Transverse colon (tissue), 4 donors: ENCODE measurements around the gene PHF13. TPM values are rescaled to one million over a fixed set of nuclear protein-coding genes. Genes with fewer than 3 reads are reported as not detected.

Experiments used
- DNase-seq: peaks from one replicate; pipeline ENCODE4 v3.0.0-alpha.2; 2019
- H3K27ac ChIP-seq, 4 donors: fragments of 200-600 bp; sonication (generic); 2 replicates each; pipeline ENCODE4 v1.5.1; 2016 to 2018; ENCODE audit warnings: inconsistent platforms in 4 of 4
- H3K27me3 ChIP-seq: fragments of 200-600 bp; sonication (generic); 2 replicates; pipeline ENCODE4 v1.5.1; 2017; ENCODE audit warnings: inconsistent platforms
- H3K36me3 ChIP-seq, 4 donors: fragments of 200-600 bp; sonication (generic); 2 replicates each; pipeline ENCODE4 v1.5.1; 2017 to 2019; ENCODE audit warnings: inconsistent platforms in 4 of 4
- H3K4me1 ChIP-seq, 4 donors: fragments of 200-600 bp; sonication (generic); 2 replicates each; pipeline ENCODE4 v1.5.1; 2017 to 2020; ENCODE audit warnings: inconsistent platforms in 4 of 4
- H3K4me3 ChIP-seq, 4 donors: fragments of 200-600 bp; sonication (generic); 1 replicate in 1 of 4; 2 replicates in 3 of 4; pipeline versions ENCODE4 v1.5.1 to v1.6.1; 2017 to 2019; ENCODE audit warnings: inconsistent platforms in 4 of 4
- H3K9me3 ChIP-seq, 2 donors: fragments of 200-600 bp; sonication (generic); 2 replicates each; pipeline ENCODE4 v1.5.1; 2017 to 2019; ENCODE audit warnings: inconsistent platforms in 2 of 2
- CTCF ChIP-seq, 5 experiments: fragments of 200-600 bp in 3 of 5; fragments of 450-650 bp in 2 of 5; sonication (generic) in 3 of 5; IDR thresholded peaks; 1 replicate in 2 of 5; 2 replicates in 3 of 5; pipeline ENCODE4 v1.5.1; 2016 to 2017; ENCODE audit warnings: antibody characterized with exemption in 5 of 5, inconsistent platforms in 3 of 5, mild to moderate bottlenecking in 2 of 5, moderate library complexity in 1 of 5
- EP300 ChIP-seq: sonication (generic); formaldehyde crosslinking; IDR thresholded peaks from one replicate; pipeline ENCODE4 v1.6.1; 2017; ENCODE audit warnings: antibody characterized with exemption, low read depth
- POLR2A ChIP-seq: fragments of 450-650 bp; IDR thresholded peaks from one replicate; pipeline ENCODE4 v1.6.1; 2016; ENCODE audit warnings: antibody characterized with exemption, mild to moderate bottlenecking, moderate library complexity
- POLR2AphosphoS5 ChIP-seq, 3 donors: sonication (generic); formaldehyde crosslinking; IDR thresholded peaks; one replicate each; pipeline ENCODE4 v1.6.1; 2016; ENCODE audit warnings: antibody characterized with exemption in 3 of 3
- WGBS, 2 donors: methylation state at CpG; one replicate each; pipeline ENCODE4 v1.1.5; 2018; ENCODE audit warnings: low coverage in 1 of 2; 5-methylcytosine and 5-hydroxymethylcytosine counted together
- in situ Hi-C, 4 donors: fragments of 200-750 bp; cut with MboI; loops; one replicate each; pipeline versions ENCODE4 v1.15.0 to v1.15.1; 2017; ENCODE audit warnings: low sequenced_read_pairs in 3 of 4, low pct_ligation_motif_present in 1 of 4, low pct_unique_long_range_greater_than_20kb in 1 of 4
- intact Hi-C: fragments of 100-400 bp; cut with DNase I; formaldehyde crosslinking; loops from one replicate; pipeline ENCODE4 v1.15.1; 2023; ENCODE audit warnings: low total_unique reads
- total RNA-seq, 4 donors: library from RNA; depleted of rRNA; stranded (reverse); fragments of >200 nt; gene quantifications; one replicate each; pipeline ENCODE4 v1.1.0, GENCODE V29; 2016

The PHF13 gene
- total RNA-seq, 4 donors from 2014 or later: 8.7 to 17.3 (median 10.3) TPM

- Histone ChIP-seq H3K36me3 (no peaks in the 10 kb centered on the region), H3K9me3 (no peaks in the 10 kb centered on the region), H3K27ac (no peak overlapping the region), H3K27me3 (no peaks in the 10 kb centered on the region), H3K4me3 (no peak overlapping the region), H3K4me1 (no peaks in the 10 kb centered on the region)
- WGBS, 2 donors: 20 to 66% methylated on average over 1 to 12 of the region's 12 CpGs
- intact Hi-C loops: no loop called here
- DNase-seq: no peak
- TF ChIP-seq POLR2A (no peak), CTCF (IDR thresholded peaks at IDR 0.05) (no peak), EP300 (no peak), POLR2AphosphoS5 (IDR thresholded peaks at IDR 0.05) (no peak)
- in situ Hi-C loops: loop anchor here in 1 of 4 donors (10.0 kb wide), 1 partner anchor 52 kb away; the partner anchor contains the start of gene THAP3
These were observed 40.7 kb upstream of the PHF13 start for GRCh38 chr1:6572653-6573383.

GRCh38 chr1:6574025-6574620, 39.4 kb upstream of the PHF13 start:
- DNase-seq: no peak
- no peaks in the 10 kb centered on the region for H3K36me3 ChIP-seq
- intact Hi-C loops: no loop called here
- H3K27ac ChIP-seq: no peak overlapping the region
- TF ChIP-seq EP300 (no peak), CTCF (IDR thresholded peaks at IDR 0.05) (no peak), POLR2A (no peak), POLR2AphosphoS5 (IDR thresholded peaks at IDR 0.05) (no peak)
- H3K9me3 ChIP-seq: no peaks in the 10 kb centered on the region
- peaks cover under 1 to 1% (median 1%) of the 10 kb centered on the region in 4 donors for H3K4me1 ChIP-seq
- H3K27me3 ChIP-seq: no peaks in the 10 kb centered on the region
- no peak overlapping the region for H3K4me3 ChIP-seq
- 90% methylated on average over 8 of the region's 8 CpGs; no CpG with 5 or more reads in 1 of the 2 donors for WGBS, 2 donors
- in situ Hi-C loops: loop anchor here in 1 of 4 donors (10.0 kb wide), 1 partner anchor 51 kb away; the partner anchor contains the start of gene THAP3

- H3K36me3 ChIP-seq: no peaks in the 10 kb centered on the region
- H3K27ac ChIP-seq: no peak overlapping the region
- no peaks in the 10 kb centered on the region for H3K9me3 ChIP-seq
- peaks cover 5 to 6% (median 5%) of the 10 kb centered on the region in 4 donors for H3K4me1 ChIP-seq
- TF ChIP-seq EP300 (no peak), POLR2A (no peak), CTCF (IDR thresholded peaks at IDR 0.05) (no peak), POLR2AphosphoS5 (IDR thresholded peaks at IDR 0.05) (no peak)
- H3K4me3 ChIP-seq: no peak overlapping the region
- H3K27me3 ChIP-seq: no peaks in the 10 kb centered on the region
- WGBS, 2 donors: 60 to 82% methylated on average over 1 to 14 of the region's 14 CpGs
- intact Hi-C loops: no loop called here
- in situ Hi-C loops: loop anchor here in 1 of 4 donors (10.0 kb wide), 1 partner anchor 50 kb away; the partner anchor contains the start of gene THAP3
- no peak for DNase-seq
These were observed 38.7 kb upstream of the PHF13 start for GRCh38 chr1:6574818-6575217.

- WGBS, 2 donors: 69 to 78% methylated on average over 2 to 6 of the region's 6 CpGs
- H3K27ac ChIP-seq: peak overlapping the region in 1 of 4 donors; percentile 98
- intact Hi-C loops: no loop called here
- no peak overlapping the region for H3K4me3 ChIP-seq
- no peaks in the 10 kb centered on the region for H3K36me3 ChIP-seq
- no peaks in the 10 kb centered on the region for H3K27me3 ChIP-seq
- DNase-seq: no peak
- in situ Hi-C loops: loop anchor here in 1 of 4 donors (10.0 kb wide), 1 partner anchor 47 kb away; the partner anchor contains the start of gene THAP3
- TF ChIP-seq POLR2A: no peak
- TF ChIP-seq POLR2AphosphoS5 (IDR thresholded peaks at IDR 0.05): no peak
- TF ChIP-seq EP300: no peak
- TF ChIP-seq CTCF (IDR thresholded peaks at IDR 0.05): no peak
- no peaks in the 10 kb centered on the region for H3K9me3 ChIP-seq
- H3K4me1 ChIP-seq: peaks cover 17 to 33% (median 32%) of the 10 kb centered on the region in 4 donors
These were observed 35.6 kb upstream of the PHF13 start for GRCh38 chr1:6577831-6578525.
